ENCODE measurements around the gene GALR2.
"Not testable (repeated sequence)": the region's sequence is repeated elsewhere in the genome, so short reads cannot be mapped to it uniquely, and the experiment has no call there.

Gene GALR2

DNA sequence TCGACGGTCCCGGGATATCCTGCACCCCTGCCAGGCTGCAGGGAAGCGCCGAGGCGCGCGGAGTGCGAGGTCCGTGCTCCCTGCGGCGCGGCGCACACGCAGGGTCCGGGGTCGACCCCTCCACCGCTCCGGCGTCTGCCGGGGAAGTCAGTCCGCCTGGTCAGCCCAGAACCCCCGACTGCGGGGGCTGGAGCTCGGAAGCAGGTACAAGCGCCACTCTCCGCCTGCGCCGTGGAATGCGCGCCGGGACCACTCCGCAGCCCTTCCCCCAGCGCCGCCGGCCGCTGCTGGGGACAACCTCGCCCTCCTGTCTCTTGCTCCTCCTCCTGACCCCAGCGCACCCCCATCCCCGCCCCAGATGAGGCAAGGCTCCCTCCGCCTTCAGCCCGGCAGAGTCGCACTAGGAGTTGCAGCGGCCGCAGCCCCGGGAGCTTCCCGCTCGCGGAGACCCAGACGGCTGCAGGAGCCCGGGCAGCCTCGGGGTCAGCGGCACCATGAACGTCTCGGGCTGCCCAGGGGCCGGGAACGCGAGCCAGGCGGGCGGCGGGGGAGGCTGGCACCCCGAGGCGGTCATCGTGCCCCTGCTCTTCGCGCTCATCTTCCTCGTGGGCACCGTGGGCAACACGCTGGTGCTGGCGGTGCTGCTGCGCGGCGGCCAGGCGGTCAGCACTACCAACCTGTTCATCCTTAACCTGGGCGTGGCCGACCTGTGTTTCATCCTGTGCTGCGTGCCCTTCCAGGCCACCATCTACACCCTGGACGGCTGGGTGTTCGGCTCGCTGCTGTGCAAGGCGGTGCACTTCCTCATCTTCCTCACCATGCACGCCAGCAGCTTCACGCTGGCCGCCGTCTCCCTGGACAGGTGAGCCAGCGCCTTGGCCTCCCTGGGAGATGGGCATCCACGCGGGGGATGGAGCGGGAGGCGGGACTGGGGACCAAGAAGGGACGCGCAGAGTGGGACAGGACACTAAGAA lies at the start of gene GALR2:
Gene GALR2 (plus strand): TSS at position 392 of the 974 bp plus-strand sequence. CDS start 103 bp downstream, at position 495.
- no peak for DNase-seq (ENCODE audit: low read depth in 2 of 3, low spot score in 2 of 3)

DNA sequence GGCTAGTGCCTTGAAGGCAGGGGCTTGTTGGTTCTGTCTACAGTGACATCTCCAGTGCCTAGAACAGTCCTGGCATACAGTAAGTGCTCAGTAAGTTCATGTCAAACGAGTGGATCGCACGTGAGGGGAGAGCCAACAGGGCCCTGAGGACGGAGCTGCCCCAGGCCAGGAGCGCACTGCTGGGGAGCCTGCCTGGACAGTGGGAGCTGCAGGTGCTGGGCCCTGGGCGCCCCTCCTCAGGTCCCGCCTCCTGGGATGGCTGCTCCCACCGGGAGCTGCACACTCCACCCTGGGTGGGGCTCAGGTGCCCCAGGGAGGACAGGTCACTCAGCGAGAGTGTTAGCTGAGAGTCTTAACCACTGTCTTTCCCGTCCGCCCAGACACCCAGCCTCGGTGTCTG lies 49.3 kb upstream of the GALR2 start:
- DNase-seq (ENCODE audit: low read depth in 2 of 3, low spot score in 2 of 3) = no peak

- no peak for DNase-seq (ENCODE audit: low read depth in 2 of 3, low spot score in 2 of 3)
Observed at GRCh38 chr17:76026714-76027158, 47.8 kb upstream of the GALR2 start.

DNA sequence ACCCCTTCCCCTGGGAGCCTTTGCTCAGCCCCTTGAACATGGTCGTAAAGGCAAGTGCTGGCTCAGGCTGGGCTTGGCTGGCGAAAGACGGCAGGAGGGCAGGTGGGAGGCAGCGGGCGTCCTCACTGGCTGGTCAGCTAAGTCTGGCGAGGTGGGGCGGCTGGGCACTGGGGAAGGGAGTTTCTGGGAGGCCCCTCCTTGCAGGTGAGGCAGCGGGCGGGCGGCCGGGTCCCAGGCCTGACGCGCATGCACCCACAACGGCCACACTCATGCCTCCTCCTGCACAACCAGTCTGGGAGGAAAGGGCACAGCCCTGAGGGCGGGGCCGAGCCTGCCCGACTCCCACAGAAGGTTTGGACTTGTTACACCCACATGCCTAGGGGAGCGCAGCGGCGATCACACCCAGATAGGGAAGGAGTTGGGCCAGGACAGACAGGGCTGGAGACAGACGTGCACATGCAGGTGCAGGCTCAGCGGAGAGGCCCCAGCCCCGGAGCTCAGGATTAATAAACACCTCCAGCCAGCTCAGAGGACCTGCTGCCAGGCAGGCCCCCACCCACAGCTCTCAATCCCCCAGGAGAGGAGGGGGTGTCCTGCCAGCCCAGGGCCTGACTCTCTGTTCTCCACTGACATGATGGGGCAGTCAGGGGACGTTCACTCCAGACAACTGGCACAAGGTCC lies 47.3 kb upstream of the GALR2 start, which contains the start of gene EVPL:
Gene EVPL (minus strand): TSS at position 148 of the 681 bp plus-strand sequence. CDS start 108 bp downstream, at position 40.
- DNase-seq (ENCODE audit: low read depth in 2 of 3, low spot score in 2 of 3) = no peak

- DNase-seq (ENCODE audit: low read depth in 2 of 3, low spot score in 2 of 3) = no peak
Observed at GRCh38 chr17:76032073-76032779, 42.4 kb upstream of the GALR2 start.

- no peak for DNase-seq (ENCODE audit: low read depth in 2 of 3, low spot score in 2 of 3)
Observed at GRCh38 chr17:76032780-76033108, 41.8 kb upstream of the GALR2 start.

GRCh38 chr17:76033139-76033538 lies 41.4 kb upstream of the GALR2 start:
- DNase-seq (ENCODE audit: low read depth in 2 of 3, low spot score in 2 of 3) = no peak

GRCh38 chr17:76034428-76035350 lies 39.9 kb upstream of the GALR2 start:
- DNase-seq (ENCODE audit: low read depth in 2 of 3, low spot score in 2 of 3) = no peak

DNA sequence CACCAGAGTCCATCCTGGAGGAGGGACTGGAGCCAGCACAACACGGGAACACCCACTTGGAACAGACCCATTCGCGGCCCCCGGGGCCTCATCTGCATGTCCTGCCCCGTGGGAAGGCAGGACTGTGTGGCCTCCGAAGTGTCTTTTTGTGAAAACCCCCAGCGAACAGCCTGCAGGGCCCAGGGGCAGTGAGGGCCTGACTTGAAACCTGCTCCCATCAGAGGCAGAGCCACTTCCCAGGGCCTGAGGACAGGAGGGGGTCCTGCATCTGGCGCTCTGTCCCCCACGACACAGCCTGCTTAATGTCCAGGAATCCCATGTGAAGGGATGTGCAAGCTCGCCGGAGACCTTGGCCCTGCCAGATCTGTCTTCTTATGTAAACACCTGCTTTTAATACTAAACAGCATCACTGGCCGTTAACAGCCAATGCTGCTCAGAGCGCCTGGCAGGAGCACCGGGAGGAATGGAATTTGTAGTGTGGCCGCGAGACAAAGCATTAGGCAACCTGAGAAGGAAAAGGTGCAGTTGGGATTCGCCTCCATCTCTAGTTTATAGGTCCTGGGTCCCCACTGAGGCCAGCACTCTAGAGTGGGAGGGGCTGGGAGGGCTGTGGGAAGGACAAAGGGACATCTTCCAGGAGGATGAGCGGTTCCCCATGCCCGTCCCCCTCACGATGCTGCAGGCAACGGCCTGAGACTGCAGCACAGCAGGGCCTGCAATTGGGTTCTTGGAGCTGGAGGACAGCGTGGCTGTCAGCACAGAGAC lies 37.9 kb upstream of the GALR2 start:
- DNase-seq (ENCODE audit: low read depth in 2 of 3, low spot score in 2 of 3) = no peak

GRCh38 chr17:76038050-76038449 lies 36.5 kb upstream of the GALR2 start:
- no peak for DNase-seq (ENCODE audit: low read depth in 2 of 3, low spot score in 2 of 3)

DNA sequence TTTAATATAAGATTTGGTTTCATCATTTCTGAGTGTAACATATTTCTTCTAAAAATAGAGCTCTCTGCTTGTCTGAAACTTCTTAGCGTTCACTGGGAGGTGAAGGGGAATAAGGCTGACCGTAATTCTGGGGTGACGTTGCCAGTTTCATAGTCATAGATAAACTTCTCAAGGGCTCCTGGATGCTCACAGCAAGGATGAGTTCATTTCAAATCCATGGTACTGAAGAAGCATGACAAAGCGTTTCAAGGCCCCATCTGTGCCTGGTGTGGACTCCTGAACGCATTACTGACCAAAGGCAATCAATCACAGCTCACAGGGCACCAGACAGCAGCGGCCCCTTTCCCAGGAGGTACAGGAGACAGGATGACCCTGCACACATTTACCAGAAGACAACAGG lies 35.5 kb upstream of the GALR2 start:
- DNase-seq (ENCODE audit: low read depth in 2 of 3, low spot score in 2 of 3) = no peak

DNA sequence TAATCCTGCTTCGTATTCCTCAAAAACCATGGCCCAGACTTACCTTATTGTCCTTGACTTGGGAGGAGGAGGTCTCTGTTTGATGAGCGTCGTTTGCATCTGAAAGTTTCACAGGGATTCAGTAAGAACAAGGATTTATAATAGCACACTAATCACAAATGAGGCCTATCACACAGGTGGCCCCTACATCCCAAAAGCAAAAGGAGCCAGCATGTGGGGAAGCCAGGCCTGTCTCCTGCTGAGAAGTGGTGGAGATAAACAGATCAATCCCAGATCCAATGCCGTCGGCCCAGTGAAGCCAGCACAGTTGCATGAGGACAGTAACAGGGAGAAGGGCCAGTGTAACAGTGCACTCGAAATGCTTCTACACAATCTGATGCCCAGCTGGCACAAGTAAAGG lies 34.2 kb upstream of the GALR2 start:
- no peak for DNase-seq (ENCODE audit: low read depth in 2 of 3, low spot score in 2 of 3)

DNA sequence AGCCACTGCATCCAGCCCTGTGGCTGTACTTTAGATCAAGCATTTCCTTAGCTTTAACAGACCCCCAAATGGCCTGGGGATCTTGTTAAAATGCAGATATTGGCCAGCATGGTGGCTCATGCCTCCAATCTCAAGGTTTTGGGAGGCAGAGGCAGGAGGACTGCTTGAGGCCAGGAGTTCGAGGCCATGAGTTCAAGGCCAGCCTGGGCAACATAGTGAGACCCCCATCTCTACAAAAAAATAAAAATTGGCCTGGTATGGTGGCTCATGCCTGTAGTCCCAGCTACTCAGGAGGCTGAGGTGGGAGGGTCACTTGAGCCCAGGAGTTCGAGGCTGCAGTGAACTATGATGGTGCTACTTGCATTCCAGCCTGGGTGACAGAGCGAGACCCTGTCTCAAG lies 31.7 kb upstream of the GALR2 start:
- not testable (repeated sequence) for DNase-seq (ENCODE audit: low read depth in 2 of 3, low spot score in 2 of 3)

GRCh38 chr17:76044475-76045007 lies 30.0 kb upstream of the GALR2 start:
- not testable (repeated sequence) for DNase-seq (ENCODE audit: low read depth in 2 of 3, low spot score in 2 of 3)

DNA sequence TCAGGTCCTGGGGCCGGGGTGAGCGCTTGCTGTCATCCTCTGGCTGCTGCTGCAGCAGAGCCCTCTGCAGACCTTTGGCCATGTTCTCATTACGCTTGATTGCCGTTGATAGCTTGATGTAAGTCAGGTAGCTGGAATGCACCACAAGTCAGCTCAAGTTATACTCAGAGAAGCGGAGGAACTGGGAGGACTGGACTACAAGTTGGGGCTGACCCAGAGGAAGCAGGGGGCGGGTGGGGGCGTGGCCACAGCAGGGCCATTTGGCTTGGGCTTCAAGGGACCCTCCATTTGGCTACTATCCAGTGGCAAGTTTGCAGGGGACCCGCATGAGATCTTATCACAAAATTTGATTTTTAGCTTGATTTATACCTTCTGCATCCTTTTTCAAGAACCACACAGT lies 28.5 kb upstream of the GALR2 start:
- no peak for DNase-seq (ENCODE audit: low read depth in 2 of 3, low spot score in 2 of 3)

DNA sequence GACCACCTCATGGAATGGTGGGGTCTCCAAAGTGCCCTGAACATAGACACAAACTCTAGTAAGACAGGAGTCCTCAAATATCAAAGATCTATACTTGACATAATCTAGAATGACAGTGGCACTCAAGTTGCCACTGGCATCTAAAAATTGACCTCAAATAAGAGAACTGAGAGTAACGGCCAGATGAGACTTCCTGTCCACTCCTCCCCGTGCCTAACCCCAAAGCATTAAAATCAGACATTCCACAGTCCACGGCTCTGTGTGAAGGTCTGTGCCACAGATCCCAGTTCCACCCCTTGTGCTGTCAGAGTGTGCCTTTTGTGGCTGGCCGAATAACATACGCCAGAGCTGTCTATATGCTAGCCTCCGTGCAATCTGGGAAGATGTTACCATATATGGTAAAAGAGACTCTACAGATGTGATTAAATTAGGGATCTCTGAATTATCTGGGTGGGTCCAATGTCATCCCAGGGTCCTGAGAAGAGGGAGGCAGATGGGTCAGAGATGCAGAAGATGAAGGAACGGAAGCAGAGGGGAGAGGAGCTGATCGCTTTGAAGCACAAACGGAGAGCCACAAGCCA lies 26.5 kb upstream of the GALR2 start:
- no peak for DNase-seq (ENCODE audit: low read depth in 2 of 3, low spot score in 2 of 3)

GRCh38 chr17:76048711-76049110 lies 25.9 kb upstream of the GALR2 start:
- DNase-seq (ENCODE audit: low read depth in 2 of 3, low spot score in 2 of 3) = no peak

DNA sequence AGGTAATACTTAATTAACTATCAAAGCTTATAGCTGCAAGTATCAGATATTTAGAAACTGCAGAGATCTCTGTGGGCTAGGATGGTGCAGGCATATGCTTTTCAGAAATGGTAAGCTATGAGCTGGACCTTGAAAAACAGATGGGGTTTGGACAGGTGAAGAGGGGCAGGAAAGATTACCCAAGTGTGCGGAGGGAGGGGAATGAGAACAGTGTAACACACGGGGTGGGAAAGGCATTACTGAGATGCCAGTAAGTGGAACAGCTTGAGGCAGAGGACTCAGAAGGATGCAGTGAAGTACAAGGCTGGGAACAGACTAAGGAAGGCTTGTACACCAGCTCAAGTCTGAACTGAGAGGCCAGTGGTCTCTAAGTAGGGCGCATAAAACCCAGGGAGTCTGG lies 25.3 kb upstream of the GALR2 start:
- DNase-seq (ENCODE audit: low read depth in 2 of 3, low spot score in 2 of 3) = no peak

All from activated CD8-positive, alpha-beta memory T cell treated with anti-CD3 and anti-CD28 coated beads for 48 hours (primary cell).